Central memory CD4-positive, alpha-beta T cell (primary cell): ENCODE data around the gene ARHGEF19.
"Not testable (repeated sequence)": the region's sequence is repeated elsewhere in the genome, so short reads cannot be mapped to it uniquely, and the experiment has no call there.

ENCODE experiments used
- DNase-seq: peaks from one replicate; pipeline ENCODE4 v3.0.0; 2022
- total RNA-seq, 3 experiments: gene quantifications; one replicate each; lab custom pipeline; 2026; lab: John Stamatoyannopoulos, UW

Gene ARHGEF19
- 8.9 to 13.5 (median 10.6) reads per million in 3 experiments for total RNA-seq

DNA sequence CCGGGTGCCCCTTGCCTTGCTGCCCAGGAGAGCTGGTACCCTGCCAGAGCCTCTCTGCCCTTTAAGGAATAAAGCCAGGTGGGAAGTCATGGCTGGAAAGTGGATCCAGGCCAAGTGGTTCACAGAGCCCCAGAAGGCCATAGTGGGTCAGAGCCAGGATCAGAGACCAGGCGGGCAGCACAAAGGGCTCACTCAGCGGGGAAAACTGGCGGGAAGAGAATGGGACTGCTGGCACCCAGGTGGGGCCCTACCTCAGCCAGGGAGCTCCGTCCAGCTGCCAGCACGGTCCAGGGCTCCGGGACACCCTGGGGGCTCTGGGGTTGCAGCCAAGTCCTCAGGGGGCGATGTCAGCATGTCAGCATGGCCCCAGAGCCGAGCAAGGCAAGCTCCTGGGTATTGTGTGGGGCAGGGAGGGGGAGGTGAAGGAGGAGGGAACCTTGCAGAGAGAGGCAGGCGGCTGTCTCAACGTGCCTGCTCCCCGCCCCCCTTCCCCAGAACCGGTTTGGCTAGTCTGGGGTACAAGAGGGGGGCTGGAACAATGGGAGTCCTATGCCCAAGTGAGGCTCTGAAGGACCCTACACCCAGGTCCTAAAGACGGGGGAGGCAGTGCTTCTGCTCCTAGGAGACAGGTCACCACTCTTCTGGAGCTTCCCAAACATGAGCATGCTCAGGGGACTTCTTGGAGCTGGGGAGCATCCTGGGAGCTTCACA is at the start of gene ARHGEF19:
TSS of gene ARHGEF19 (minus strand) at position 402 of the 711 bp plus-strand sequence. CDS start 3,598 bp downstream, outside the sequence.
- no peak for DNase-seq

DNA sequence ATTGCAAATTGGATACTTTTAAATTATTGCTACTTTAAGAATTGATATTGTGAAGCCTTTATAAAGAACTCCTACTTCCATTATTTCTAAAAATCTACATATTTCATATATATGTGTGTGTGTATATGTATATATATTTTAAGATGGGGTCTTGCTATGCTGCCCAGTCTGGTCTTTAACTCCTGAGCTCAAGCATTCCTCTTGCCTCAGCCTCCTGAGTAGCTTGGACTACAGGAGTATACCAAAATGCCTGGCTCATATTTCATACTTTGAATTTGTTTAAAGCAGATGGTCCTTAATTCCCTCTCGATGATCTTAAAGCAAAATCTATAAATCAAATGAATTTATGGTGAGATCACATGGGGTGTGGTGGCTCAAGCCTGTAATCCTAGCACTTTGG is 49.6 kb upstream of the ARHGEF19 start:
- DNase-seq: no peak

DNA sequence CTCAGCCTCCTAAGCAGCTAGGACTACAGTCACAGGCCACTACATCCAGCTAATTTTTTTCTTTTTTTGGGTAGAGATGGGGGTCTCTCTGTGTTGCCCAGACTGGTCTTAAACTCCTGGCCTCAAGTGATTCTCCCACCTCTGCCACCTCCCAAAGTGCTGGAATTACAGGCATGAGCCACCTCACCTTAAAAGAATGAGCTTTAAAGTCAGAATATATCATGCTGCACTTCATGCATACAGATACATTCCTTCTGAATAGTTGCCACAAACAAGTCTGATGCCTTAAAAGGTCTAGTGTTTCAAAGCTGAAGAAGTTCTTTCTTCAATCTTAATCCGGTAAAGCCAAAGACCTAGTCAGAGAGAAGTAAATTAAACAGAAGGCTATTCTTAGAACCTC is 48.4 kb upstream of the ARHGEF19 start:
- no peak for DNase-seq

DNA sequence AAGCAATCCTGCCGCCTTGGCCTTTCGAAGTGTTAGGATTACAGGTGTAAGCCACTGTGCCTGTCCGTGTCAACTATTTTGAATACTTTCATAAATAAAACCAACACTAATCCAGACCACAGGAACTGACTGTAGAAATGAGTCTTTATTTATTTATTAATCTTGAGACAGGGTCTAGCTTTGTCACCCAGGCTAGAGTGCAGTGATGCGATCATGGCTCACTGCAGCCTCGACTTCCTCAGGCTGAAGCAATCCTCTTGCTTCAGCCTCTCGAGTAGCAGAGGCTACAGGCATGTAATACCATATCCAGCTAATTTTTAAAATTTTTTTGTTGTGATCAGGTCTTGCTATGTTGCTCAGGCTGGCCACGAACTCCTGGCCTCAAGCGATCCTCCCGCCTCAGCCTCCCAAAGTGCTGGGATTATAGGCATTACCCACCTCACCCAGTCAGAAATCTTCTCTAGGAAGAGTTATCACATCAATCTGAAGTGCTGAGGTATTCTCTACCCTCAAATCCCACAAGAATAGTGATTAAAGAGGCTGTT is 46.2 kb upstream of the ARHGEF19 start:
- DNase-seq: no peak

DNA sequence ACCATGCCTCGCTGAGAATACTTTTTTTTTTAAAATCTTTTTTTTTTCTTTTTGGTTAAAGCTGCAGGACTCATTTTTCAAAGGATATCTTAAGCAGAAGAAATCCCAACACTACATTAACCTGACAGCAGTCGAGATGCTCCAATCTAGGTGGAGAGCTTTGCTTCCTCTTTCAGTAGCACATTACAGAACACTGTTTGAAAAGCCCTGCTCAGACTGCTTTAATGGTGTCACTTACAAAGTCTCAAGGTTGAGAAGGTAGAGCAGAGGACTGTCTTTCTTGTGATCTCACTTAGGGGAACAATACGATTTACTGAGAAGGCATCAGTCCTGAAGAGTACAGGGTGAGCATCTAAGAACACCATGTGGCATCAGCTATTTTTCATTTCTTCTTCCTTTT is 45.5 kb upstream of the ARHGEF19 start:
- DNase-seq: no peak

DNA sequence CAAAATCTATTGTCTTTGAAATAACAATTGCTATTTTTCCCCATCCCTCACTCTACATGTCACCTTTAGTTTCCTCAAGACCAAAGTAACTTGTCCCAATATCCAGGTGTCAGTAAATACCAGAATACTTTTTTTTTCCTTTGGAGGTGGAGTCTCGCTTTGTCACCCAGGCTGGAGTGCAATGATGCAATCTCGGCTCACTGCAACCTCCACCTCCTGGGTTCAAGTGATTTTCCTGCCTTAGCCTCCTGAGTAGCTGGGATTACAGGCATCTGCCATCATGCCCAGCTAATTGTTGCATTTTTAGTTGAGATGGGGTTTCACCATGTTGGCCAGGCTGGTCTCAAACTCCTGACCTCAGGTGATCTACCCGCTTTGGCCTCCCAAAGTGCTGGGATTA is 45.1 kb upstream of the ARHGEF19 start:
- DNase-seq: not testable (repeated sequence)

DNA sequence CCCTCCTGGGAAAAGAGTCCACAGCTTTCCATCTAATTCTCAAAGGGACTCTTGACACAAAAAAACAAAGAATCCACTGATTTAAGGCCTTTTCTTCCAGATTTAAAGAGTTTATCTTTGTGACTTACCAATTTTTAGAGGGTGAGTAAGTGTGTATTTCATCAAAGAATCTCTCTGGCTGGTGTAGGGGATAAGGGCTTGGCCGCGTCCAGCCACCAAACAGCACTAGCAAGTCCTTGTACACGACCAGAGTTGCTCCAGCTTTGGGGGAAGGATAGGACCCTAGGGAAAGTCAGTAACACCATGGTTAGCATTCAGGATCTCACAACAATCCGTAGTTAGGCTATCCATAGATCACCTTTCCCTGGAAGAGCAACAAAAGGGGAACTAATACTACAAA is 44.0 kb upstream of the ARHGEF19 start:
- no peak for DNase-seq

DNA sequence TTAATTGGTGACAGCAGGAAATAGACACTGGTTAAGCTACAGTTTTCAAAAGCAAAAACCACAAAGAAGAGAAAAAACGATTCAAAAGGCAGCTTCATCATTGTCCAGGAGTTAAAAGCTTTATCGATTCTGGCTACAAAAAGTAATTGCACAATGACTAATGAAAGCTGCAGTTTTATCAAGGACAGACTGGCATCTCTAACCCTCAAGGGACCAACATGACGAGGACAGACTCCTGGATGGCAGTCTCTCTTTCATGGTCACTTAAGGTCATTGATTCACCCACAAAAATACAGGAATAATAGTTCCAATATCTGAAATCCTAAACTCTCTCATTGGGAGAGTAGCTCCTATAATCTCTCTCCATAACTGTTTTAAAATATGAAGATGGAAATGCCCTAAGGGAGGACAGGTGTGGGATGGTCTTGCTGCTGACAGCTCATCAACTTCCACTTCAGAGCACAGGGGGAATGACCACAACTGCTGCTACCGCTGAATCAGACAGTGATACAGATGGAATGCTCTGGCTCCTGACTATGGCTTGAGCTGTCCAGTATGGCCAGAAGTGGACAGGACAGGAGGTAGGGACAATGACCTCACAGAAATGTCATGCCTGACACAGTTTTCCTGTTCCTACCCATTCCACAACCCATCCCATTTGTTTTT is 41.9 kb upstream of the ARHGEF19 start:
- no peak for DNase-seq

DNA sequence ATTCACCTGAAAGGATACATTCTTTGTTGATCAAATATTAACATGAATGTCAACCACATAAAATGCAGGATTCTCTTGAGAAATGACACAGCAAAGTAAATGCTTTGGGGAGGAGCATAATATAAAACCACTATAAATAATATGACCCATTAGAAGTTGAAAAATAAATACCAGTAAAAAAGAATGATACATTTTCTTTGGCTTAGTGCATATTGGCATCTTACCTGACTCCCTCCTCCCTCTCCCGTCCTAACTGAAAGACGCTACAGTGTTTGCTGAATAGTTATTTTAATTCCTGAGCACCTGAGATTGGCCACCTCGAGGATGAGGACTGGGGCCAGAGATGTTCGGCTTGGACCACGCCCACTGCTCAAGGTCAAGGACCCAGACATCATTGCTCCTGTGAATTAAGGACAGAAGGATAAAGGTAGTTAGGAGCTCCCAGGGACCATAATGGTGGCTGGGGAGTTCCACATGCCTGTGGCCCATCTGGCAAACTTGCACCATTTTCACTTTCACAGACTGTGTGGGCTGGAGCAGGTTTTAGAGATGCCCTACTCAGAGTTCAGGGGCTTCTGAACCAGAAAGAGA is 41.0 kb upstream of the ARHGEF19 start:
- no peak for DNase-seq

DNA sequence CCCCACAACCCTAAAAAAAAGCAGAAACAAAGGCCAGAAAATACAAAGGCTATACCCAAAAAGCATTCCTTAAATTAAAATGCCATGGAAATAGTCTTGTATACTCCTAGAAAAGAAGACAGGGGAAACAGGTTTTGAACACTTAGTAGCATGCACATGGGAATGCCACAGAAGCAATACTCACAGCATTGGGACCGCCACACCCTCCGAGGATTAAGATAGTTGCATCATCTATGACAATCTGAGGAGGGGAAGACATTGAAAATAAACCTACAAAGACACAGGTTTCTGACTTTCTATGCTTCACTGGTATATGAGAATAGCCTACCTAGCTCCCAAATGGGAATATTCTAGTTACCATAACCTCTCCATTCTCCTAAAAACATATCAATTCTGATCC is 40.5 kb upstream of the ARHGEF19 start:
- no peak for DNase-seq

DNA sequence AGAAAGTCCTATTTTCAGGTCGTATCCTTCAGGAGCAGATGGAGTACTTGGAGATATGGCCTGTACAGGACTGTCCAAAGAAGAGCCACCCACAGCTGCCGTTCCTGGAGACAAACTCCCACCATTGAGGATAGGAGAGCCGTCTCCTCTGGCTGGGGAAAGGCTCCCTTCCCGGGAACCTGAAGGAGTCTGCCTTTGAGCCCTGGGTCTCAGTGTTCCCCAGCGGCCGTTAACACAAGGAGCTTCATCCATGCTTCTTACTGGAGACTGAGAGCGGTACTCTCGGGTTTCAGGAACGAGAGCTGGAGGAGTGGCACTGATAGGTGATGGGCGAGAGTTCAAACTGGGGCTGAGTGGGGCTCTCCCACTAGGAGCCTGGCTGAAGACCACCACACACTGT is 38.9 kb upstream of the ARHGEF19 start:
- DNase-seq: no peak

DNA sequence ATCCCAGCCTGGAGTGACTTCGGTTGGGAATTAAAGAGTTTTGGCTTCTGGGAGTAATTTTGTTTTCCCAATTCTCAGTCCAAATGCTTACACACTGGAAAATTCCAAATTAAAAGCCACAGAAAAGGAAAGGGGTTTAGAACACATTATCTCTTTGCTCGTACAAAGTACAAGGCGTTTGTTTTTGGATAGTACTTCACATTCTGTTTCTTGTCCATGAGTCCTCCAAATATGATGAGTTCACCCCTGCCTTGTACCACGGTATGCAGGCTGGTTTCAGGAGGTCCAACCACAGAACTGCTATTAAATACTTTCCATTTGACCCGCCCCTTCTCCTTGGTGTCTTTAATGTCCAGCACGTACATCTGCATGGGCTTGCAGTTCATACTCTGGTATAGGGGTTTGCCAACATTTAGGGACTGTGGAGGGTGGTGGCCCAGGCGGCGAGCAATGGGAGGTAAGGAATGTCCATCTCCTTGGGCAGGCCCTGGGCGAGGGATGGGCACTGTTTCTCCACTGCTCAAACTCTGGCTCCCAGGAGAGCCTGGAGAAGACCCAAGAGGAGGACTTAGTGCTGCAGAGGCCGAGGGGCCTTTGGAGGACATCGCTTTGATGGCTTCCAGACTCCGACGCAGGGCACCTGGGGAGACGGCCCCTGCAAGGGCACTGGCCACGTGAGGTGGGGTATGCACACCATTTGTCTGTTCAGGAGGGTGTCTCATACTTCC is 38.2 kb upstream of the ARHGEF19 start:
- no peak for DNase-seq

DNA sequence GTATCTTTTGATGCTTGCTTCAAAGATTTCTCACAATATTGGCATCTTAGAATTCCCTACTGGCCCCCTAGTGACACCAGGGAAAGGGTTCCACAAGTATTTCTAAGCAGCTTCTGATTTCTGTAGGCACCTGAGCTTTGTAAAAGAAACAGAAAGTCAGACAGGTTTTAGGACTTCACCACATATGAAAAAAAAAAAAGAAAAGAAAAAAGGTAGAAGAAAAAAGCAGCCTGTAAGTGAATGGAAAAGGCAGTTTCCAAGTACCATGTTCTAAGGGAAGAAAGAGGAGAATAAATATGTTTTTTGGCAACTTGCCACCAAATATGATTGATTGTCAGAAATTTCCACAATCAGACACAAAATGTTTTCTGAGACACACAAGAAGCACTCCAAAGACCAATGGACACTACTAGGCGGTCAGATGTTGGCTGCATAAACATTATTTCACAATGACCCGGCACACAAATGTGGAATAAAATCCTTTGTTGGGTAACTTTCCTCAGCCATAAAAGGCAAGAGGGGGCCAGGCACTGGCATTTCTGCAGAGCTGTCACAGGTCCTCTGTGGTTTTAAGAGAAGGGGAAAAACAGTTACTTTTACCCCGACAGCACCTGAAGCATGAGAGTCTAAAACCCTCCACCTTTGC is 37.3 kb upstream of the ARHGEF19 start:
- no peak for DNase-seq

DNA sequence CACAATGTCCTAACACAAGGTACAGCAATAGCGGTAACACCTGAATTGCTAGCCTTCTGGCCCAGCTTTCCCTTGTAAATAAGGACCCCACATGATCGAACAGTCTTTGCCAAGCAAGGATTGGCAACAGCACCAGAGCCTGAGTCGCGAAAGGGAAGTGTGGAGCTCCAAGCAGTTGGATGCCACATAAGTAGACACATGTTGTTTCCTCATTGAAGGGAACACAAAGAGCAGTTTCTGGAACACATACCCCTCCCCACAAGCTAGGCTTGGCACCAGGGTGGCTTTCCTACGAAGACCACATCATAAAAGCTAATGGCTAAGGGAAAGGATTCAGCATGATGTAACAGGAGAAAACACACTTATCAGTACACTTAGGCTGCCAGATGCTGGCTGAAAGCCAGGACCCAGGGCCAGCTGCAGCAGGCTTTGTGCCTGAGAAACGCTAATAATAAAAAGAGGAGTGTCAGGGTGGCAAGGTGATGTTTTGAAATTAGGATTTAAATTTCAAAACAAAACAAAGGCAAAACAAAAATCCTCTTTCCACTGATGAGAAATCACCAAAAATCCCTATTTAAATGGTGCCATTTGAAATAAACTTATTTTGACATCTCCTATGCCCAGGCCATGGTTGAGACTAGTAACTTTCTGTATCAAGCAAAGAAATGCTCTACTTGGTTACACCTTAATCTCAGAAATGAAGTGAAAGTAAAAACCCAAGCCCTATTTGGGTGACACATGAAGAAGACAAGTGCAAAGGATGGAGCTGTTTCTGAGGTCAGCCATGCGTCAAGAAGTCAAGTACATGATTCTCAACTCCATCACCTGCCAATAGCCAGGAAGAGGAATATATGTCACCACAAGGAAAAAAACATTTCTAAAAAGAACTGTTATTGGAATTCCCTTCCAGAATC is 36.4 kb upstream of the ARHGEF19 start:
- no peak for DNase-seq

DNA sequence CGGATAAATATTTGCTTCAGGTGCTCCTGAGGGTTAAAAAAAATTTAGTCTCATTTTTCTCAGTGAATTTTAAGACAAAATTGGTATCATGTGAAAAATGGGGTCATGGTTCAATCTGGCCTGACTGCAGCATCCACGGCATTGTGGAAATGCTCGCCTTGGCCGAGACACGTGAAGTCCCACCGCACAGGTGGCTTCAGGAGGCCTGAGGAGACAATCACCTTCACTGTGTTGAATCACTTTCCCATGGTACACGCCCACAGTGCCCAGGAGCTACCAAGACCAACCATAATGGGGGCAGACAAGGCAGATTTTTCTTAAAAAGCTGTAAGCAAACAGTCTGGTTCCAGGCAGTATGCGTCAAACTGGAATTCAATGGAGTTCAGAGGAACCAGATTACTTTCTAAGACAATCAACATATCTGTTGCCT is 35.6 kb upstream of the ARHGEF19 start:
- no peak for DNase-seq

DNA sequence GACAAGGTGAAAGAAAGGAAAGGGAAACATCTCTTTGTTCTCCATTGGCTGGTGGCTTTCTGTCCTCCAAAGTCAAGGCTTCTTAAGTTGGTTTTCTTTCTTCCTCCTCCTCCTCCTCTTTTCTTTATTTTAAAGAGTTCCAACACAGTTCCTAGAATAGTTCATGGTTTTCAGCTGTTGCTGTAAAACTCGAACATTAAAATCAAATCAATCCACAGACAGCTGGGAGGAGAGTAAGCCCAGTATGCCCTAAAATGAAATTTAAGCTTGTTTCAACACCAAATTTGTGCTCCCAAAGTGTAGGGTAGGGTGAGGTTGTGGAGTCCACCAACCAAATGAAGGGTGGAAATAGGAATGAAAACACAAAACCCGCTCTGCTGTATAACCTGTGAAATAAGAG is 35.0 kb upstream of the ARHGEF19 start:
- no peak for DNase-seq

DNA sequence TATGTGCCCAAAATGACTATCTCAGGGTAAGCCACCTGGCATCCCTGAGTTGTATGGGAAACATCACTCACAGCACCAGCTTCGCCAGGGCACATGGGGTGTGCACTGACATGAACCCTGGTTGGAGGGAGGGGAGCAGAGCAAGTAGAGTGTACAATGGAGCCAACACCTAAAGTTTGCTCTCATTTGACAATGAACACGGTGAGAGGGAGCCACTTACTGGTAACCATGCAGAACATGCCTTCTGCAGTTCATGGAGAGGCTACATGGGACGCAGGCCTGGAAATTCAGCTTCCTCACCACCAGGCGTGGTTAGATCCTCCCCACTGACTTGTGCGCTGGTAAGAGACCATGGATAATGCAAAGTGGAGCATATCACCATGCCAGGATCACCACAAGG is 34.5 kb upstream of the ARHGEF19 start:
- DNase-seq: no peak

DNA sequence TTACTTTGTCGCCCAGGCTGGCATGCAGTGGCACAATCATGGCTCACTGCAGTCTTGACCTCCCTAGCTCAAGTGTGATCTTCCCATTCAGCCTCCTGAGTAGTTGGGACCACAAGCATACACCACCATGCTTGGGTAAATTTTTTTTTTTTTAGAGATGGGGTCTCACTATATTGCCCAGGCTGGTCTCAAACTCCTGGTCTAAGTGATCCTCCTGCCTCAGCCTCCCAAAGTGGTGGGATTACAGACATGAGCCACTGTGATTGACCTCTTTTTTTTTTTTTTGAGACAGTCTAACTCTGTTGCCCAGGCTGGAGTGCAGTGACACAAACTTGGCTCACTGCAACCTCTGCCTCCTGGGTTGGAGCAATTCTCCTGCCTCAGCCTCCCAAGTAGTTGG is 33.8 kb upstream of the ARHGEF19 start:
- DNase-seq: not testable (repeated sequence)

DNA sequence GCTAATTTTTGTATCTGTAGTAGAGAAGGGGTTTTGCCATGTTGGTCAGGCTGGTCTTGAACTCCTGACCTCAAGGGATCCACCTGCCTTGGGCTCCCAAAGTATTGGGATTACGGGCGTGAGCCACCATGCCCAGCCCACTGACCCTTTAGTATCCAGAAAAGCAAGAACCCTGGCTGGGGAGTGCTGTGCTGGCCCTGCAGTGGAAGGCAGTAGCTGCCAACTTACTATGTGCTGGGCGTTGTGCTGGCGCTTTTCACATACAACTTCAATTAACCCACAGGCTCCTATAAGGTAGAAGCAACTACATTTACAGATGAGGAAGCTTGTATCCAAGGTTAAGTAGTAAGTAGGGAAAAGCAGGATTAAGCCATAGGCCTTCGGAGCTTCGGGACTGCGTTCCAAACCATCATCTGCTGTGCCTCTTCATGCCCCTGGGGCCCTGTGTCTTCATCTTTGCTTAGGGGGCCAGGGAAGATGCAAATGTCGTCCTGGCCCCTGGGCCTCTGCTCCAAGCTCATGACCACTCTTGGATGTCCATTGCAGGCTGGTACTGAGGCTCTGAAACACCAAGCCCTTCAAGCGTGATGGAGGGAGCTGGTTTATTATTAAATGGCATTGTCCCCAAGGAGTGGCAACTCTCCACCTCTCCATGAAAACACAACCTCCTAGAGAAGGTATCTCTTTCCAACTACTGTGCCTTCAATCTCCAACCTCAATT is 33.2 kb upstream of the ARHGEF19 start:
- no peak for DNase-seq

DNA sequence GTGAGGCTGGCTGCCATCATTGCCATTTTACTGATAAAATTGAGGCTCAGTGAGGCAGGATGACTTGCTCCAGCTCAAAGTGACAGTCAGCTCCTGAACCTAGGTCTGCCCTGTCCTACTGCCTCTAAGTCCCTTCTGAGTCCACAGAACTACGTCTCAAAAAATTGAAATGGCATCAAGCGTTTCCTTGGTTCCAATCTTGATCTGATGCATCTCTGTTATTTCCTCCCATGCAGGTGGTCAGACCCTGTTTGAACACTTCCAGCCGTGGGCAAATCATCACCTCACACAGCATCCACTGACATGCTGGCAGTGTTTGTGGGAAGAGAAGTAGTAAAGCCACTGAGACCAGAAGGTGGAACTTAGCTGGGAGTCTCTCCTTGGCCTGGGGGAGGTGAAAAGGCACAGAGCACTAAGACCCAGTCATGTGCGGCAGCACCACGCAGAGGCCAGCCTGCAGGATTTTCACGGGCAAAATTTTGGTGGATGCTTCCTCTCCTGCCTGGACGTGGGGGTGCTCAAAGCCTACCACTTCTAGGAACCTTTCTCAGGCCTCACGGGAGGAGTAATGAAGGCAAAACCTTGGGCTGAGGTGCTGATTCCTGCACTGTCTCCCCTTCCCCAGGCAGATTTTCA is 32.3 kb upstream of the ARHGEF19 start:
- no peak for DNase-seq
